ENCODE results near the gene PROM2.
"Not testable (repeated sequence)": the region's sequence is repeated elsewhere in the genome, so short reads cannot be mapped to it uniquely, and the experiment has no call there.

The PROM2 gene, protein sequence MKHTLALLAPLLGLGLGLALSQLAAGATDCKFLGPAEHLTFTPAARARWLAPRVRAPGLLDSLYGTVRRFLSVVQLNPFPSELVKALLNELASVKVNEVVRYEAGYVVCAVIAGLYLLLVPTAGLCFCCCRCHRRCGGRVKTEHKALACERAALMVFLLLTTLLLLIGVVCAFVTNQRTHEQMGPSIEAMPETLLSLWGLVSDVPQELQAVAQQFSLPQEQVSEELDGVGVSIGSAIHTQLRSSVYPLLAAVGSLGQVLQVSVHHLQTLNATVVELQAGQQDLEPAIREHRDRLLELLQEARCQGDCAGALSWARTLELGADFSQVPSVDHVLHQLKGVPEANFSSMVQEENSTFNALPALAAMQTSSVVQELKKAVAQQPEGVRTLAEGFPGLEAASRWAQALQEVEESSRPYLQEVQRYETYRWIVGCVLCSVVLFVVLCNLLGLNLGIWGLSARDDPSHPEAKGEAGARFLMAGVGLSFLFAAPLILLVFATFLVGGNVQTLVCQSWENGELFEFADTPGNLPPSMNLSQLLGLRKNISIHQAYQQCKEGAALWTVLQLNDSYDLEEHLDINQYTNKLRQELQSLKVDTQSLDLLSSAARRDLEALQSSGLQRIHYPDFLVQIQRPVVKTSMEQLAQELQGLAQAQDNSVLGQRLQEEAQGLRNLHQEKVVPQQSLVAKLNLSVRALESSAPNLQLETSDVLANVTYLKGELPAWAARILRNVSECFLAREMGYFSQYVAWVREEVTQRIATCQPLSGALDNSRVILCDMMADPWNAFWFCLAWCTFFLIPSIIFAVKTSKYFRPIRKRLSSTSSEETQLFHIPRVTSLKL

DNA sequence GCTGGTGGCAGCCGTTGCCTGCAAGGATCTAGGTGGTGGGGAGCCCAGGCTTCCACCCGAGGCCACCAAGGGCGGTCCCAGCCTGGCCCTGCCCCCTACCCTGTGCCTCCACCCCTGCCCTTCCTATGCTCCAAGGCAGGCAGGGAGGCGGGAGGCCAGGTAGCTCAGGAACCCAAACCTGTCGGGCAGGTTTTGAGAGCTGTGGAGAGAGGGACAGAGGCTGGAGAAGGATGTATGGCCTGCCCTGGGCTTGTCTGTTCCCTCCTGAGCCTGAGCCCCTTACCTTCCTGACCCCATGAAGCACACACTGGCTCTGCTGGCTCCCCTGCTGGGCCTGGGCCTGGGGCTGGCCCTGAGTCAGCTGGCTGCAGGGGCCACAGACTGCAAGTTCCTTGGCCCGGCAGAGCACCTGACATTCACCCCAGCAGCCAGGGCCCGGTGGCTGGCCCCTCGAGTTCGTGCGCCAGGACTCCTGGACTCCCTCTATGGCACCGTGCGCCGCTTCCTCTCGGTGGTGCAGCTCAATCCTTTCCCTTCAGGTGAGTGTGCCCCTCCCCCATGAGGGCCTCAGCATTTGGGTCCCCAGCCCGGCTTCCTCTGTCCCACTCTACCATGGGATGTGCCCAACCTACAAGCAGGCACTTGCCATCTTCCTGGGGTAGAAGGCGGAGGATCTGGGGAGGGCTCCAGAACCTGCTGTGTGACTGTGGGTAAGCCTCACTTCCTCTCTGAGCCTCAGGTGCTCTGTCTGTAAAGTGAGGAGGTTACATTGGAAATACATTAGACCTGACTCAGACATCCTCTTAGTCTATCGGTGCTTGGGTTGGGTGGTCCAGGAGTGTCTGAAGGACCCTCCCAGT is at the start of gene PROM2:
TSS of gene PROM2 (plus strand) at position 159 of the 860 bp plus-strand sequence. CDS start at position 296, 137 bp downstream.
- no peak for DNase-seq

DNA sequence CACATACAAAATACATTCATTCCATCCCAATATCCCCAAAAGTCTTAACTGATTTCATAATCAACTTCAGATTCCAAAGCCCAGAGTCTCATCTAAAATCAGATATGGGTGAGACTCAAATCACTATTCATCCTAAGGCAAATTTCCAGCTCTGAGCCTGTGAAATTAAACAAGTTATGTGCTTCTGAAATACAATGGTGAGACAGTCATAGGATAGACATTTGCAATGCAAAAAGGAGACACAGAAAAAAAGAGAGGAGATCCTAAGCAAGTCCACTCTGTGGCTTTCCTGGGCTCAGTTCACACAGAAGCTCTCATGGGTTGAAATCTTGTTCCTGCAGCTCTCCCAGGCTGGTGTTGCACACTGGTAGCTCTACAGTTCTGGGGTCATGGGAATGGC is 48.6 kb upstream of the PROM2 start:
- no peak for DNase-seq

DNA sequence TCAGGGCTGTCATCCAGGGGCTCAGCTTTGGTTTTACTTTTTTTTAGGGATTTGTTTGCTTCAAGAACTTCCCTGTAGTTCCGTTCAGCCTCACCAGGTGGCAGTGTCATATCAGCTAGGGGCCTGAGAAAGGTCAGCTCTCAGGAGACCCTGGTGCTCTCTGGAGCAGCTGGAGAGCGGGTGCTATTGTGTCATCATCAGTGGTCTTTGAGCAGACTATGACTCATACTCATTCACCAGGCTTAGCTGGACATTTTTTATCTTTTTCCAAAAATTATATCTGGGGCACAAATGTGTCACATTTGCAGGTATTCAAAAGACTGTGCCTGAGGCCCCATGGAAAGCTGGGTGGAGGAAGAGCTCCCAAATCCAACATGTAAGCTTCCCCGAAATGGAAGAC is 42.5 kb upstream of the PROM2 start:
- DNase-seq = peak; percentile 40

DNA sequence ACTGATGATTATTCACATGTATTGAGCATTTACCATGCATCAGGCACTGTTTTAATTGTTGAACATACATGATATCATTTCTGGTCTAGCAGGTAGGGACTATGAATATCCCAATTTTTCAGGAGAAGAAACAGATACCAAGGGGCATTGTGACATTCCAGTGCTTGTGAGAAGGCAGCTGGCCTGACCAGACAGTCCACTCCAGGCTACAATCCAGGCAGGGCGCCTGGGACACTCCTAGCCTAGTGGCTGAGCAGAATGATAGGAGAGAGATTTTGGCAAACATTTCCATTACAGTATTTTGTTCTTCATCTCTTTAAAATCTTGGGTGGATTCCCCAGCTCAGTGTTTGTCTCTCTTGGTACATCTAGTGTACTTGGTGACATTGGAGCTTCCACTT is 42.0 kb upstream of the PROM2 start:
- DNase-seq = no peak

DNA sequence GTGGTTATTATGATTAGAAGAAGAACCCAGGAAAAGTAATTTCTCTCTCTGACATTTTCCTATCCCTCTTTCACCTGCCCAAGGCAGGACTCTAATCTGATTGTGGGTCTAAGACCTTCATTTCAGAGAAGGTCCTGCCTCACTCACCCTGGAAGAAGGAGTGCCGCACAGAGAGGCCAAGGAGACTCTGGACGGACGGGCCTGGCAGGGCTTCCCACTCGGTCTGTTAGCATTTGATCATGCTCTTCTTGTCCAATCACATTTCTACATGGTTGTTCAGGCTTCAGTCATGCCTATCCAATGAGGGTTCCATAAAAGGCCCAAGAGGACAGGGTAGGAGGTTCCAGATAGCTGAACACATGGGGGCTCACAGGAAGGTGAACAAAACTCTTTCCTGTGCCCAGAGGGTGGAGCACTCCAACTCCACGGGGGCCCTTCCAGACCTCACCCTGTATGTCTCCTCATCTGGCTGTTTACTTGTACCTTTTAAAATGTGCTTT is 39.9 kb upstream of the PROM2 start:
- no peak for DNase-seq

DNA sequence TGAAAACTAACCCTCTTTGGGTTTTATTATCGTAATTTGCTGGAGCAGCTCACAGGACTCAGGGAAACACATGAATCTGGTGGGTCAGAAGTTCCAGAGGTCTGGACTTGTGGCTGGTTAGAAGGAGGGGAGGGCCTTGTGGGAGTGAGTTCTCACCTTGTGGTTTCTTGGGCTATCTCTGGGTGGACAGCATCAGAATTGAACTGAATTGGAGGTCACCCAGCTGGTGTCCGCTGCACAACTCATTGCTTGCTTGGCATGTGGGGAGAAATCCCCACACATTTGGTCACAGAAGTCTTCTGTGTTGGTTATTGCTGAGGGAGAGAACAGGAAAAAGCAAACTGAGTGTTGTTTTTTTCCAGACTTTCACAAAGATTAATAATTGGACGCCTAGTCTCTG is 39.4 kb upstream of the PROM2 start:
- DNase-seq = no peak

DNA sequence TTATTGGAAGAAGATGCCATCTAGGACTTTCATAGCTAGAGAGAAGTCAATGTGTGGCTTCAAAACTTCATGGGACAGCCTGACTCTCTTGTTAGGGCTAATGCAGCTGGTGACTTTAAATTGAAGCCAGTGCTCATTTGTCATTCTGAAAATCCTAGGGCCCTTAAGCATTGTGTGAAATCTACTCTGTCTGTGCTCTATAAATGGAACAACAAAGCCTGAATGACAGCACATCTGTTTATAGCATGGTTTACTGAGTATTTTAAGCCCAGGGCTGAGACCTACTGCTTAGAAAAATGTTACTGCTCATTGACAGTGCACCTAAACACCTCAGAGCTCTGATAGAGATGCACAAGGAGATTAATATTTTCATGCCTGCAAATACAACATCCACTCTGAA is 36.1 kb upstream of the PROM2 start:
- DNase-seq = no peak

DNA sequence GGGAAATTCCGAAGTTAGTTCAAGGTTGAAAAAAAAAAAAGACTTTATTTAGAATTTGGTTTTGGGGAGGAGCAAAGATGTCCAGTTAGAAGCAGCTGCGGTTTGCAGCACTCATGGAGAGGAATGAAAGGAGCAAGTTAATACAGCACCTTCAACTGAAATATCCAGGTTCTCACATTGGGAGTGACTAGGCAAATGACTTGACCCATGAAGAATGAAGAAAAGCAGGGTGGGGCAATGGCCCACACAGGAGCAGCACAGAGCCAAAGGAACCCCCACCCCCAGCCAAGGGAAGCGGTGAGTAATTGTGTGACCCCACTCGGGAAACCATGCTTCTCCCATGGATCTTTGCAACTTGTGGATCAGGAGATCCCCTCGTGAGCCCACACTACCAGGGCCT is 34.2 kb upstream of the PROM2 start:
- DNase-seq = no peak

DNA sequence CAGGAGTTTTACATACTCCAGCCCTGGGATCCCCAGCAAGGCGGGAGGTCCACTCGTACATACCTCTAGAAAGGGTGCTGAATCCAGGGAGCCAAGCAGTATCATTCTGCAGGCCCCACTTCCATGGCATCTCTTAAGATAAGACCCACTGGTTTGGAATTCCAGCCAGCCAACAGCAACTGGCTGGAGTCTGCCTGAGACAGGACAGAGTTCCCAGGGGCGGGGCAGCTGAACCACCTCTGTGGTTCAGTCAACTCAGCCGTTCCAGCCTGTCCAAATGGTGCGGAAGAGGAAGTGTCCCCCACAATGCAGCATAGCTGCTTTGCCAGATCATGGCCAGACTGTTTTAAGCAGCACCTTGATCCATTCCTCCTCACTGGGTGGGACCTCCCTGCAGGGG is 33.7 kb upstream of the PROM2 start:
- no peak for DNase-seq

DNA sequence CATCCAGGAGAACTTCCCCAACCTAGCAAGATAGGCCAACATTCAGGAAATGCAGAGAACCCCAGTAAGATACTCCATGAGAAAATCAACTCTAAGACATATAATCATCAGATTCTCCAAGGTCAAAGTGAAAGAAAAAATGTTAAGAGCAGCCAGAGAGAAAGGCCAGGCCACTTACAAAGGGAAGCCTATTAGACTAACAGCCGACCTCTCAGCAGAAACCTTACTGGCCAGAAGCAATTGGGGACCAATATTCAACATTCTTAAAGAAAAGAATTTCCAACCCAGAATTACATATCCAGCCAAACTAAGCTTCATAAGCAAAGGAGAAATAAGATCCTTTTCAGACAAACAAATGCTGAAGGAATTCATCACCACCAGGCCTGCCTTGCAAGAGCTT is 32.2 kb upstream of the PROM2 start:
- not testable (repeated sequence) for DNase-seq

DNA sequence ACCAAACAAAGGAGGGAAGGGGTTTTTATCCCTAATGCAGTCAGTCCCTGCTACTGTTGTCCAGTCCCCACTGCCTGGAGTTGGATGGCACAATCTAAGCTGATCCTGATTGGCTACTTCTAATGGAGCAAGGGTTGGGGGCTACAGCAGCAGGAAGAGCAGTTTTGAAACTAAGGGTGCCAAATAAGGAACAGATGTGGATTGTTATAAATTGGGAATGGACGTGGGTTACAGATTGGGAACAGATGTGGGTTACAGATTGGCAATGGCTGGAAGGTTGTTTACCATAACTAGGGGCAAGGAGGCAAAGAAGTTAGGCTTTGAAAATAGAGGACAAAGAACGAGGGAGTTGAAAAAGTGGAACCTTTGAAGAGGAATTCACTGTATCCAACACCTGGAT is 16.0 kb upstream of the PROM2 start:
- no peak for DNase-seq

DNA sequence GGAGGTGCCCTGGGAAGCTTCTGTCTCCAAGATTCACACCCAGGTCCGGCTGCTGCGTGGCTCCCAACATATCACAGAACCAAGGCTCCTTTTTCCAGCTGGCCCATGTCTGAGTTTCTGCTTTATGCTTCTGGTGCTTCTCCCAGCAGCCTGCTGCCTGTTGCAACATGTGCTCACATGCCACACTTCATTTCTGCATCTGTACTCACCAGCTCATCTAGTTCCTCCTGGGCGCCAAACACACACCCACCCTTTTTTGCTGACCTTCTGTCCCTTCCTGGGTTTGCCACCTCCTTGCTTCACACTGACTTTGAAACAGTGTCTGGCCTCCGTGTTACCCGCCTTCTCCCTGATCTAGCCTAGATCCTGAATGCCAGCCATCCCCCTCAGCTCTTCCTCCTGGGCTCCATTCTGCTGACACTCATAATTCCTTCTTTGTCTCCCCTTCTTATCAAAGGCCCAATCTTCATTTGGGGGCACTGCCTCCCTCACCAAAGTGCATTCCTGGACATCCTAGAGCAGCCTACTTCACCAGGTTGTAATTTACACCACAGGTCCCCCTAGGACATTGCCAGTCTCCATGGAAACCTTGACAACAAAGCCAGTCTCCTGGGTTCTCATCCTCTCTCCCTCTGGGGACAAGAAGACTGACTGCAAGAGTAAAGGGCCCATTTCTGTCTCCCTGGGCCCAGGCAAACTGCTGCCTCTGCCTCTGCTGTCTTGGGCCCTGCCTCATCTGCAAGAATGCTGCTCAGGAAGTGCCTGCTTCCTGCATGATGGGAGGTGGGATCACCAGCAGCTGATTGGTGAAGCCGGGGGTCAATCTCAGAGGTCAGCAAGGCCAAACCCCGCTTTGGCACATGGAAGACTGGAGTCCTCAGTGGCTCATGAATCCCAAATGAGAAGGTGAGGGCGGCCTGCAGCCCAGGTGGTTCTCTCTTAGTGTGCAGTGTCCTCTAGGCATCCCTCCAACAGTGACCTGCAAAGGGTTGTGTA is 13.9 kb upstream of the PROM2 start:
- no peak for DNase-seq

DNA sequence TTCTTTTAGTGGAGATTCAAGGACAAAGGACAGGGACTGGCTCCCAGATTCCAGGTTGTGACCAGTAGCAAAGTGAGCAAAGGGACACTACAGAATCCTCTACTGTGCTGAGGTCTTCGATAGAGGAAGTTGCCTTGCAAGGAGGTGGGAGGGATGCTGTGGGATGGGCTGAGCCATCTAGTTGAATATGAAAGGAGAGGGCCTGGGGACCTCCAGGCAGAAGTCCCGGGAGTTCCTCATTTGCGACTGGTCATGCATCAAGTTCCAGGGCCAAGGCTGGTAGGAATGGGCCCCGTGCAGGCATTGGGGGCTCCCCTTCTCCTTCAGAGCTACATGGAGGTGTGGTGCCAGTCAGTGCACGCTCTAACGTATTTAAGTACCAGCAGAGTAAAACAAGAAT is 12.6 kb upstream of the PROM2 start:
- no peak for DNase-seq

DNA sequence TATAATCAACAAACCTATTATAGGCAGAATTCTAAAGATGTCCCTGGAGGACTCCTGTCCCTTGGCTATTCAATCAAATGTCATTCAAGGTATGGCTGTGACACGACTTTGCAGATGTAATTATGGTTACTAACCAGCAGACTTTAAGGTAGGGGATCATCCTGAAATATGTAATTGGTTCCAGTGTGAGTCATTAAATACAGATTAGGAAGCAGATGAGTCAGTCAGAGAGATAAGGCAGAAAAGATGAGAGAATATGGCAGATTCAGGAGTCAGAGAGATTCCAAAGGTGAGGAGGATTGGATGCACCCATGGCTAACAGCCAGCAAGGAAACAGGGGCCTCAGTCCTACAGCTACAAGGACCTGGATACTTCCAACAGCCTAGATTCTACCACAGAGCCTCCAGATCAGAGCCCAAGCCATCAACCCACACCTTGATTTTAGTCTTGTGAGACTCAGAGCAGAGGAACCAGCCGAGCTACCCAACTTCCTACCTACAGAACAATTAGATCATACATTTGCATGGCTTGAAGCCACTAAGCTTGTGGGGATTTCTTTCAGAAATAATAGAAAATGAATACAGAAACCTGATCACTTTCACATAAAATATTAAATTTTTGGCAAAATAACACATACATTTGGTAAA is 11.2 kb upstream of the PROM2 start:
- no peak for DNase-seq

DNA sequence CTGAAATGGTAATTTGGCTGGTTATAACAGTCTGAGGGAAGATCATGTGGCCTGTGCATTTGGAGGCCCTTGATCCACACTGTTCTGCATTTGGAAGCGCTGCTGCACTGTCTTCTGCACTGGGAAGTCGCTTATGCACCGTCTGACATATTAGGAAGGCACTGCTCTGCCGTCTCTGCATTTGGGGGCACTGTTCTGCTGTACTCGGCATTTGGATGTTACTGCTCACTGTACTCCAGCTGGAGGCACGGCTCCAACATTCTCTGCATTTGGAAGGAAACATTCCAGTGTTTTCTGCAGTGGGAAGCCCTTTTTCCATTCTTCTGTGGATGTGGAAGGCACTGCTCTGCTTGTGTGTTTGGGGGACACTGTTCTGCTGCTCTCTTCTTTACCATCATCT is 9.6 kb upstream of the PROM2 start:
- DNase-seq = no peak

DNA sequence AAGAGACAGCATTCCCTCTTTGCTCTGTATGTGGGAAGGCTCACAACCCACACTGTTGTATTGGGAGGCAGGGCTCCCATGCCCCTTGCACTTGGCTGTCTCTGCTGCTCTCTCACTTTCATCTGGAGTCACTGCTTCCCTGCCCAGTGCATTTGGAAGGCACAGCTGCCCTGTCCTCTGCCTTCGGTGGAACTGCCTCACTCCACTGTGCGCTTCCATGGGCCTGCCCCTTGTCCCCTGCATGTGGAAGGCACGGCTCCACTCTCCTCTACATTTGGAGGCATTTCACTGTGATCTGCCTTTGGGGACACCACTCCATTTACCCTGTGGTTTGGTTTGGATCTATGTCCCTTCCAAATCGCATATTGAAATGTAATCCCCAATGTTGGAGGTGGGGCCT is 9.1 kb upstream of the PROM2 start:
- DNase-seq = no peak

DNA sequence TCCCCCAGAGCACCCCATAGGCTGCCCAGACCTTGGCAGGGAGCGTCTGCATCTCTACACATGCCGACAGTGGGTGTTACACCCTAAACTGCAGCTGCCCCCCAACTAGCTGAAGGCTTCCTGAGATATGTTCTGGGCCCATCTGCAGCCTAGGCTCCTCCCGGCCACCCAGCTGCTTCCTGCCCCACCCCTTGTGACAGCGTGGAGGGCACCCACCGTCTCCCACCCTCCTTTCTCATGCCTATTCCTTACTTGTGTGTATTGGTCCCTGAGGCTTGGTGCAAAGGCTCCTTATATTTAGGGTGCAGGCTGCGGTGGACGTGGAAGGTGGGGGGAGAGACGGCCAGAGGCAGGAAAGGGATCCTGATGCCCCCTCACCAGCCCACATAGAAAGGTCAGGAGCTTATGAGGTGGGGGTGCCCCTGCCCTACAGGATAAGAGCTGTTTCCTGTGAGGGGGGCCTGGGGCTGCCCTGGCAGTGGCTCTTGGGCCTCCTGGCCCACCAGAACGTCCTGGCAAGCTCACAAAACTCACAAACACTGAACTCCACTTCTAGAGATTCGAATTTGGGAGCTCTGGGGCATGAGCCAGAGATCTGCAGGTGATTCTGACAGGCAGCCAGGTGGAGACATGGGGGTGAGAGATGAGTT is 7.3 kb upstream of the PROM2 start:
- no peak for DNase-seq

DNA sequence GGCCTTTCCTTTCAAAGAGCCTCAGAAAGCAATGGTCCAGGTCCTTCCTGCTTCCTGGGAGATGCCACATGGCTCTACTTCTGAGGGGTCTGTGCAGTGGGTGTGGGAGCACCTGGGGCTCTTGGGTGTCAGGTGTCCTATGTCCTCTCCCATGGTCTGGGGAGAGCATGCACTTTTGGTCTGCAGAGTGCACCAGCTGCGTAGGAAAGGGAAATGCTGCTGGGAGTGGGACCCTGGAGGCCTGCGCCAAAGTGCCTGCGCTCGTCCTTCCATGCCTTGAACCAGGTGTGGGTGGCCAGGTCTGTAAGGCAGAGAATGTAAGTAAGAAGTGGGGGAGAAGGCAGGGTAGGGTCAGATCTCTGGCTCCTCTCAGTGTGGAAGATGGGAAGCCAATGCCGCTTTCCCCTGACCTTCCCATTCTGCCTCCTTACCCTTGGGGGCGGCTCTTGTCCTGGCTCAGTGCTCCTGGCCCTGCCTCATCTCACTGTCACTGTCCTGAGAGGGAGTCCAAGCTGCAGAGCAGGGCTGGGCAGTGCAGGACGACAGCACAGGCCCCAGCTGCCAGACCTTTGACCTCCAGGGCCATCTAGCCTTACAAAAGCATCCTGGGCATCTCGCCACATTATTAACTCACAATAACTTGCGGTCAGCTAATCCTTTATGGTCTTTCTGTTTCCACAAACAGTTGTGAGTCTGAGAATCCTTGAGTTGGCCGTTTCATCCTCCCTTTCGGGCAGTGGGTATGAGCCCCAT is 6.6 kb upstream of the PROM2 start:
- no peak for DNase-seq

DNA sequence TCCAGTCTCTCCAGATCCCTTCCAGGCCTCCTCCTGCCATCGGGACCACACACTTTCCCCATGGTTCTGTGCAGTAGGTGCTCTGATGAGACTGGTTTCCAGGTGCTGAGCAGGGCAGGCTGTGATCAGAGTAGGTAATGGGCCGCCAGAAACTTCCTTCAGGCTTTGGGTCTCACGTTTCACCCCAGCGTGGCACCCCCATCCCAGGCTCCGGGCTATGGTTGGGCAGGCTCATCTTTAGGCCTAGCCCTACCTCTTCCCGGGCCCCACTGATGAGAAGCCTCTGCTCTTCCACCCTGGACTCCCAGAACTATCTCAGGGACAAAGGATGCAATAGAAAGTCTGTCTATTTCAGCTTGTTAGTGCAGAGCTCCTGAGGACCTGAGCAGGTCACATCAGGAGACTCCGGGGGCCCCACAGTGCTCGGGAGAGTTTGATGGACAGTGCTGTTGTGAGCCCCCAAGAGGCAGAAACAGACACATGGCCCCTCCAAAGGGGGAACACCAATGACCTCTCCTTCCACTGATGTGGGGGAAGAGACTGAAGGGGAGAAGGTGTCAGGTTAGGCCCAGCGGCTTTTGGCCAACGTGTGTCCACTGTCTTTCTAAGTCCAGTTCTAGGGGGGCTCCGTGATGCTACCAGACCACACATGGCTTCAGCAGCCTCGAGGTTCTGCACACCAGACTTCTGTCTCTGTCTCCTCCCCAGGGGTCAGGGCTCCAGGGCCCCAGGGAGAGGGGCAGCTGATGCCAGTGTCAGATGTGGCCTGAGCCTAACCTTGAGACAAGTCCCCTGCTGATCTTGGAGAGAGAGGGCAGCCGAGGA is 5.8 kb upstream of the PROM2 start:
- DNase-seq = no peak

Measured in NCI-H1092 (cell line).